ENCODE results near the gene CSH1. TPM values are rescaled to one million over a fixed set of nuclear protein-coding genes. Genes with fewer than 3 reads are reported as not detected.
A peak's percentile ranks its signal among the peaks of the same experiment; 100 is the strongest.

Gene CSH1
- total RNA-seq, 1 donor from 2014 or later = not detected

- Histone ChIP-seq H3K27me3 (peaks cover 59% of the 10 kb centered on the region), H3K9ac (no peak overlapping the region), H3K27ac (no peak overlapping the region), H4K20me1 (ENCODE audit: low read depth) (no peaks in the 10 kb centered on the region), H3K4me3 (no peak overlapping the region), H3K79me2 (ENCODE audit: low read depth) (no peaks in the 10 kb centered on the region), H3K4me2 (no peak overlapping the region), H3K9me3 (ENCODE audit: low read depth) (no peaks in the 10 kb centered on the region), H3K4me1 (no peaks in the 10 kb centered on the region), H3F3A (ENCODE audit: low read depth) (peaks cover 15% of the 10 kb centered on the region), H2AFZ (replicated peaks) (no peak overlapping the region), H3K36me3 (no peaks in the 10 kb centered on the region)
- no peak for TF ChIP-seq CTCF (IDR thresholded peaks at IDR 0.05)
- TF ChIP-seq EZH2phosphoT487 (IDR thresholded peaks at IDR 0.05) = no peak
- no peak for TF ChIP-seq EZH2 (IDR thresholded peaks at IDR 0.05)
- peaks cover 10% of the 10 kb centered on the region for H3K4me1 Mint-ChIP-seq
- H3K9me3 Mint-ChIP-seq = peaks cover 10% of the 10 kb centered on the region
- H3K4me3 Mint-ChIP-seq = peak overlapping the region; percentile 28
- H3K36me3 Mint-ChIP-seq = no peaks in the 10 kb centered on the region
- no peak for DNase-seq (ENCODE audit: low spot score)
- H3K27ac Mint-ChIP-seq = no peak overlapping the region
- peaks cover 12% of the 10 kb centered on the region for H3K27me3 Mint-ChIP-seq (ENCODE audit: insufficient read depth, low read depth)
These were observed 48.7 kb downstream of the CSH1 start for GRCh38 chr17:63847525-63848249.

GRCh38 chr17:63845509-63845908 is 50.9 kb downstream of the CSH1 start:
- peaks cover 14% of the 10 kb centered on the region for H3K79me2 ChIP-seq (ENCODE audit: low read depth)
- Mint-ChIP-seq H3K4me3 (no peak overlapping the region), H3K4me1 (peaks cover 20% of the 10 kb centered on the region), H3K27me3 (ENCODE audit: insufficient read depth, low read depth) (peaks cover 12% of the 10 kb centered on the region), H3K9me3 (peaks cover 10% of the 10 kb centered on the region), H3K27ac (no peak overlapping the region), H3K36me3 (no peaks in the 10 kb centered on the region)
- peaks cover 23% of the 10 kb centered on the region for H3F3A ChIP-seq (ENCODE audit: low read depth)
- no peaks in the 10 kb centered on the region for H3K36me3 ChIP-seq
- H3K27me3 ChIP-seq = peaks cover 59% of the 10 kb centered on the region
- no peak overlapping the region for H3K4me2 ChIP-seq
- H3K27ac ChIP-seq = no peak overlapping the region
- no peak for TF ChIP-seq EZH2 (IDR thresholded peaks at IDR 0.05)
- TF ChIP-seq EZH2phosphoT487 (IDR thresholded peaks at IDR 0.05) = no peak
- no peak for TF ChIP-seq CTCF (IDR thresholded peaks at IDR 0.05)
- DNase-seq (ENCODE audit: low spot score) = no peak
- no peak overlapping the region for H3K9ac ChIP-seq
- no peak overlapping the region for H3K4me3 ChIP-seq
- peaks cover 7% of the 10 kb centered on the region for H3K4me1 ChIP-seq
- no peak overlapping the region for H2AFZ ChIP-seq (replicated peaks)
- H3K9me3 ChIP-seq (ENCODE audit: low read depth) = no peaks in the 10 kb centered on the region
- peaks cover 13% of the 10 kb centered on the region for H4K20me1 ChIP-seq (ENCODE audit: low read depth)

Small RNAs within 50 kb of the gene (small RNA-seq; reads per million reads assigned to genes)
- gene AC040958.1 (not detected), gene AC127029.1 (not detected), gene GH1 (not detected)

Other genes with a start within 250 kb of the CSH1 start
- gene LIMD2, start 196.4 kb downstream of the CSH1 start, total RNA-seq (ENCODE audit: low replicate concordance) = 7.0 and 36.9 TPM in 2 replicates
- gene STRADA, start 154.8 kb downstream of the CSH1 start, total RNA-seq (ENCODE audit: low replicate concordance) = 46.6 and 69.6 TPM in 2 replicates
- 49.2 and 60.8 TPM in 2 replicates for gene CCDC47, start 123.0 kb downstream of the CSH1 start, total RNA-seq (ENCODE audit: low replicate concordance)
- 87.4 and 104 TPM in 2 replicates for gene DDX42, start 122.4 kb downstream of the CSH1 start, total RNA-seq (ENCODE audit: low replicate concordance)
- gene PSMC5, start 69.1 kb downstream of the CSH1 start, total RNA-seq (ENCODE audit: low replicate concordance) = 49.6 and 69.7 TPM in 2 replicates
- 21.8 and 44.3 TPM in 2 replicates for gene FTSJ3, start 68.9 kb downstream of the CSH1 start, total RNA-seq (ENCODE audit: low replicate concordance)
- gene SMARCD2, start 53.9 kb downstream of the CSH1 start, total RNA-seq (ENCODE audit: low replicate concordance) = 80.7 and 100 TPM in 2 replicates
- gene CSH2, start 22.9 kb downstream of the CSH1 start, total RNA-seq (ENCODE audit: low replicate concordance) = not detected in 2 replicates
- not detected in 2 replicates for gene GH2, start 14.6 kb downstream of the CSH1 start, total RNA-seq (ENCODE audit: low replicate concordance)
- gene CSHL1, start 14.7 kb upstream of the CSH1 start, total RNA-seq (ENCODE audit: low replicate concordance) = not detected in 2 replicates
- not detected in 2 replicates for gene GH1, start 22.3 kb upstream of the CSH1 start, total RNA-seq (ENCODE audit: low replicate concordance)
- 1.6 TPM in 1 of 2 replicates, not detected in the other for gene CD79B, start 35.8 kb upstream of the CSH1 start, total RNA-seq (ENCODE audit: low replicate concordance)
- gene SCN4A, start 76.3 kb upstream of the CSH1 start, total RNA-seq (ENCODE audit: low replicate concordance) = 1.8 and 4.2 TPM in 2 replicates
- 0.95 and 1.5 TPM in 2 replicates for gene PRR29, start 101.8 kb upstream of the CSH1 start, total RNA-seq (ENCODE audit: low replicate concordance)
- gene ICAM2, start 124.1 kb upstream of the CSH1 start, total RNA-seq (ENCODE audit: low replicate concordance) = not detected in 2 replicates
- gene ERN1, start 233.6 kb upstream of the CSH1 start, total RNA-seq (ENCODE audit: low replicate concordance) = 2.4 and 4.3 TPM in 2 replicates

Measured in neural progenitor cell (in vitro differentiated cells).